Esophagus squamous epithelium (tissue), 5 donors: ENCODE measurements around the gene ATP8A2. TPM values are rescaled to one million over a fixed set of nuclear protein-coding genes. Genes with fewer than 3 reads are reported as not detected.

Source experiments
- DNase-seq: peaks from one replicate; lab custom pipeline; 2025; lab: John Stamatoyannopoulos, UW
- H3K27ac ChIP-seq, 4 donors: fragments of 200-600 bp; sonication (generic); one replicate each; pipeline ENCODE4 v1.5.1; 2016 to 2019; ENCODE audit warnings: mild to moderate bottlenecking in 1 of 4
- H3K27me3 ChIP-seq, 4 donors: fragments of 200-600 bp; sonication (generic); 1 replicate in 3 of 4; 2 replicates in 1 of 4; pipeline versions ENCODE4 v1.5.1 to v1.6.0; 2017 to 2021; ENCODE audit warnings: antibody characterized with exemption in 1 of 4
- H3K36me3 ChIP-seq, 3 donors: fragments of 200-600 bp; sonication (generic); one replicate each; pipeline ENCODE4 v1.5.1; 2016 to 2019
- H3K4me1 ChIP-seq, 3 donors: fragments of 200-600 bp; sonication (generic); one replicate each; pipeline ENCODE4 v1.5.1; 2017 to 2019
- H3K4me3 ChIP-seq, 4 donors: fragments of 200-600 bp; sonication (generic); 1 replicate in 3 of 4; 2 replicates in 1 of 4; pipeline ENCODE4 v1.5.1; 2016 to 2019; ENCODE audit warnings: mild to moderate bottlenecking in 2 of 4, moderate library complexity in 1 of 4
- H3K9me3 ChIP-seq, 3 donors: fragments of 200-600 bp; sonication (generic); one replicate each; pipeline ENCODE4 v1.5.1; 2016 to 2019
- CTCF ChIP-seq, 6 experiments: fragments of 450-650 bp in 4 of 6; fragments of 200-600 bp in 2 of 6; sonication (generic) in 2 of 6; IDR thresholded peaks; one replicate each; pipeline ENCODE4 v1.5.1; 2016 to 2019; ENCODE audit warnings: antibody characterized with exemption in 6 of 6, mild to moderate bottlenecking in 4 of 6, moderate library complexity in 4 of 6
- POLR2A ChIP-seq, 4 donors: fragments of 450-650 bp; IDR thresholded peaks; one replicate each; pipeline ENCODE4 v1.6.1; 2017; ENCODE audit warnings: antibody characterized with exemption in 4 of 4, mild to moderate bottlenecking in 4 of 4, moderate library complexity in 3 of 4
- WGBS, 2 donors: methylation state at CpG; one replicate each; pipeline ENCODE4 v1.1.5; 2018; 5-methylcytosine and 5-hydroxymethylcytosine counted together
- intact Hi-C: fragments of 100-400 bp; cut with DNase I; formaldehyde crosslinking; loops from one replicate; pipeline ENCODE4 v1.15.0; 2022
- total RNA-seq, 4 donors: library from RNA; depleted of rRNA; stranded (reverse); fragments of >200 nt; gene quantifications; one replicate each; pipeline ENCODE4 v1.1.0, GENCODE V29; 2016
- donor health status: DM: yes; HTN: yes; CAD: no.

The ATP8A2 gene
- total RNA-seq, 4 donors from 2014 or later = not detected

GRCh38 chr13:25756912-25757311, 385.1 kb downstream of the ATP8A2 start:
- Histone ChIP-seq H3K4me1 (peaks cover 0 to 17% (median 9%) of the 10 kb centered on the region in 3 donors), H3K36me3 (no peaks in the 10 kb centered on the region), H3K4me3 (no peak overlapping the region), H3K27ac (no peak overlapping the region), H3K9me3 (no peaks in the 10 kb centered on the region), H3K27me3 (no peaks in the 10 kb centered on the region)
- 82 to 88% methylated on average over 8 of the region's 8 CpGs for WGBS, 2 donors
- intact Hi-C loops = no loop called here
- no peak for DNase-seq
- no peak for TF ChIP-seq POLR2A (IDR thresholded peaks at IDR 0.05)
- TF ChIP-seq CTCF (IDR thresholded peaks at IDR 0.05) = no peak

- no peak for DNase-seq
- Histone ChIP-seq H3K9me3 (no peaks in the 10 kb centered on the region), H3K36me3 (no peaks in the 10 kb centered on the region), H3K27me3 (no peaks in the 10 kb centered on the region), H3K27ac (no peak overlapping the region), H3K4me1 (no peaks in the 10 kb centered on the region), H3K4me3 (no peak overlapping the region)
- intact Hi-C loops = no loop called here
- 70 to 71% methylated on average over 3 of the region's 3 CpGs for WGBS, 2 donors
- no peak for TF ChIP-seq POLR2A (IDR thresholded peaks at IDR 0.05)
- TF ChIP-seq CTCF (IDR thresholded peaks at IDR 0.05) = no peak
Observed at GRCh38 chr13:25761041-25761440, 389.3 kb downstream of the ATP8A2 start.

GRCh38 chr13:25762281-25762680, 390.5 kb downstream of the ATP8A2 start:
- intact Hi-C loops = no loop called here
- Histone ChIP-seq H3K9me3 (no peaks in the 10 kb centered on the region), H3K4me1 (no peaks in the 10 kb centered on the region), H3K36me3 (no peaks in the 10 kb centered on the region), H3K4me3 (no peak overlapping the region), H3K27me3 (no peaks in the 10 kb centered on the region), H3K27ac (no peak overlapping the region)
- TF ChIP-seq POLR2A (IDR thresholded peaks at IDR 0.05) (no peak), CTCF (IDR thresholded peaks at IDR 0.05) (no peak)
- DNase-seq = no peak
- WGBS, 2 donors = 54 to 84% methylated on average over 2 of the region's 2 CpGs

GRCh38 chr13:25762795-25763377, 391.1 kb downstream of the ATP8A2 start:
- Histone ChIP-seq H3K4me1 (no peaks in the 10 kb centered on the region), H3K9me3 (no peaks in the 10 kb centered on the region), H3K27me3 (no peaks in the 10 kb centered on the region), H3K36me3 (no peaks in the 10 kb centered on the region), H3K4me3 (no peak overlapping the region), H3K27ac (no peak overlapping the region)
- intact Hi-C loops = no loop called here
- 45 to 46% methylated on average over 7 of the region's 8 CpGs for WGBS, 2 donors
- DNase-seq = no peak
- TF ChIP-seq POLR2A (IDR thresholded peaks at IDR 0.05) (no peak), CTCF (IDR thresholded peaks at IDR 0.05) (no peak)

- Histone ChIP-seq H3K9me3 (no peaks in the 10 kb centered on the region), H3K4me1 (no peaks in the 10 kb centered on the region), H3K36me3 (no peaks in the 10 kb centered on the region), H3K27me3 (no peaks in the 10 kb centered on the region), H3K4me3 (no peak overlapping the region), H3K27ac (no peak overlapping the region)
- intact Hi-C loops = no loop called here
- TF ChIP-seq POLR2A (IDR thresholded peaks at IDR 0.05) = no peak
- no peak for TF ChIP-seq CTCF (IDR thresholded peaks at IDR 0.05)
- 91 to 92% methylated on average over 4 of the region's 4 CpGs for WGBS, 2 donors
- no peak for DNase-seq
Observed at GRCh38 chr13:25764378-25764777, 392.6 kb downstream of the ATP8A2 start.
